ENCODE results near the gene PSME1. TPM values are rescaled to one million over a fixed set of nuclear protein-coding genes. Genes with fewer than 3 reads are reported as not detected.

PSME1 gene
- total and polyA plus RNA-seq, 2 of the 4 experiments (the other 2 are of a cell fraction), result 42.8 to 106 TPM

- H3K4me3 ChIP-seq (ENCODE audit: insufficient read depth, low read depth, low read length), result no peak overlapping the region
- ATAC-seq (ENCODE audit: low read depth), result no peak
- WGBS, 2 experiments (ENCODE audit: extremely low coverage in 2 of 2, insufficient read length in 1 of 2), result 70% methylated on average over 7 of the region's 15 CpGs; no CpG with 5 or more reads in 1 of the 2 experiments
These were observed 4.4 kb upstream of the PSME1 start for GRCh38 chr14:24131549-24131966.

More at GRCh38 chr14:24131549-24131966, 4.4 kb upstream of the PSME1 start:
- dilution Hi-C loops (cut with HindIII; ENCODE audit: low sequenced_read_pairs, unreplicated experiment) (no loop called here), in situ Hi-C loops (cut with MboI; ENCODE audit: low sequenced_read_pairs) (loop anchor here (10.0 to 25.0 kb wide), 3 partner anchors 303 to 1044 kb away; partner anchors contain the start of genes ACIN1, BCL2L2, C14orf119 and PABPN1), intact Hi-C loops (cut with micrococcal nuclease) (no loop called here)
- POLR2A ChIA-PET (ENCODE audit: unreplicated experiment), result no interaction called here
- Histone ChIP-seq H2BK20ac (ENCODE audit: low read depth, low read length) (no peak overlapping the region), H3K27me3 (ENCODE audit: control insufficient read depth, insufficient read depth, low read length) (no peaks in the 10 kb centered on the region), H4K8ac (ENCODE audit: low read depth in 2 of 2, low read length in 2 of 2) (no peak overlapping the region), H3K23ac (ENCODE audit: low read depth, low read length) (no peak overlapping the region), H3K9ac (ENCODE audit: low read depth, low read length) (no peak overlapping the region), H3K4me2 (ENCODE audit: low read depth, low read length) (no peak overlapping the region), H3K27ac (ENCODE audit: insufficient read depth, low read length) (no peak overlapping the region), H4K91ac (ENCODE audit: insufficient read depth, low read depth, low read length) (no peak overlapping the region), H3K9me1 (ENCODE audit: insufficient read depth, low read length) (0 out of 2 replicates have a peak, but pooled peaks cover under 1% of the 10 kb centered on the region), H2BK15ac (ENCODE audit: low read depth, low read length) (no peak overlapping the region), H3K14ac (replicated peaks; ENCODE audit: low read depth, low read length) (no peak overlapping the region), H3K4me1 (ENCODE audit: control insufficient read depth, insufficient read depth, low read length) (peaks cover 3% of the 10 kb centered on the region; the same call in 1 of the 2 replicates), H4K5ac (ENCODE audit: low read depth, low read length) (no peak overlapping the region), H3K9me3 (ENCODE audit: control insufficient read depth, insufficient read depth, low read length) (no peaks in the 10 kb centered on the region), H2AK5ac (ENCODE audit: low read depth, low read length) (no peak overlapping the region), H2BK5ac (ENCODE audit: low read depth, low read length, poor library complexity, severe bottlenecking) (no peak overlapping the region), H4K20me1 (ENCODE audit: insufficient read depth, low read length) (no peaks in the 10 kb centered on the region), H2AK9ac (replicated peaks; ENCODE audit: low read depth, low read length, poor library complexity) (no peak overlapping the region), H2AFZ (replicated peaks; ENCODE audit: low read length, poor library complexity) (no peak overlapping the region), H3K4ac (ENCODE audit: low read depth, low read length) (no peak overlapping the region), H3K56ac (ENCODE audit: extremely low read depth, insufficient read depth, low read length) (no peak overlapping the region), H3K36me3 (ENCODE audit: control insufficient read depth, insufficient read depth, low read length) (no peaks in the 10 kb centered on the region), H3K18ac (ENCODE audit: low read depth, low read length) (no peak overlapping the region), H2BK120ac (ENCODE audit: low read depth, low read length) (no peak overlapping the region), H3K79me1 (ENCODE audit: low read depth in 1 of 2, low read length in 2 of 2) (peaks cover 2 to 4% of the 10 kb centered on the region in 2 experiments; a peak in 3 of 4 replicates)
- CTCF ChIA-PET, result no interaction called here
- DNase-seq, result no peak
- no peak for TF ChIP-seq RFX5 (IDR thresholded peaks at IDR 0.05; ENCODE audit: low read depth, low read length)
- TF ChIP-seq FOS (IDR thresholded peaks at IDR 0.05; ENCODE audit: low read depth, low read length), result no peak
- TF ChIP-seq CTCF (conservative IDR thresholded peaks at IDR 0.05; ENCODE audit: low read depth, low read length), result no peak
- TF ChIP-seq CHD1 (IDR thresholded peaks at IDR 0.05; ENCODE audit: low read depth, low read length), result no peak
- TF ChIP-seq NFE2L2 (IDR thresholded peaks at IDR 0.05; ENCODE audit: low read depth, low read length), result no peak
- no peak for TF ChIP-seq RCOR1 (IDR thresholded peaks at IDR 0.05; ENCODE audit: insufficient replicate concordance, low read length)
- no peak for TF ChIP-seq SMC3 (IDR thresholded peaks at IDR 0.05; ENCODE audit: low read depth, low read length)
- TF ChIP-seq POLR2A (IDR thresholded peaks at IDR 0.05; ENCODE audit: low read depth, low read length), result no peak
- no peak for TF ChIP-seq USF2 (IDR thresholded peaks at IDR 0.05; ENCODE audit: low read depth, low read length)
- TF ChIP-seq MAFK (IDR thresholded peaks at IDR 0.05; ENCODE audit: low read depth, low read length), result no peak
- TF ChIP-seq BHLHE40 (IDR thresholded peaks at IDR 0.05; ENCODE audit: low read depth, low read length), result no peak
- TF ChIP-seq RAD21 (IDR thresholded peaks at IDR 0.05; ENCODE audit: low read length), result no peak
- TF ChIP-seq MAZ (IDR thresholded peaks at IDR 0.05; ENCODE audit: borderline replicate concordance, low read depth, low read length), result no peak
- no TSS peak for BruUV-seq (replicated peaks)

All from IMR-90 (cell line).